Adrenal gland (tissue), 5 donors: ENCODE measurements around the gene CHSY3.

Source experiments
- CTCF ChIP-seq, 6 experiments: fragments of 450-650 bp in 4 of 6; fragments of 200-600 bp in 2 of 6; sonication (generic) in 1 of 6; IDR thresholded peaks; 1 replicate in 5 of 6; 2 replicates in 1 of 6; pipeline versions ENCODE4 v1.5.1 to v1.8.0; 2016 to 2021; ENCODE audit warnings: antibody characterized with exemption in 6 of 6, mild to moderate bottlenecking in 2 of 6, moderate library complexity in 1 of 6
- POLR2A ChIP-seq, 2 donors: fragments of 450-650 bp; IDR thresholded peaks; one replicate each; pipeline ENCODE4 v1.6.1; 2017; ENCODE audit warnings: antibody characterized with exemption in 2 of 2, mild to moderate bottlenecking in 2 of 2, moderate library complexity in 1 of 2
- donor health status: DM: no; HTN: no; CAD: no.

GRCh38 chr5:130166839-130167490, 262.7 kb downstream of the CHSY3 start:
- no peak for TF ChIP-seq CTCF (IDR thresholded peaks at IDR 0.05)
- TF ChIP-seq POLR2A (IDR thresholded peaks at IDR 0.05), result no peak
